NCI-H1092 (cell line): ENCODE measurements around the gene BORCS5.
"Not testable (repeated sequence)": the region's sequence is repeated elsewhere in the genome, so short reads cannot be mapped to it uniquely, and the experiment has no call there.

Experiments
- DNase-seq: peaks from one replicate; lab custom pipeline; 2025; lab: John Stamatoyannopoulos, UW

The BORCS5 gene

GRCh38 chr12:12396694-12397093, 39.8 kb downstream of the BORCS5 start:
- no peak for DNase-seq

GRCh38 chr12:12397184-12397583, 40.3 kb downstream of the BORCS5 start:
- DNase-seq, result no peak

- no peak for DNase-seq
Observed at GRCh38 chr12:12398026-12398859, 41.4 kb downstream of the BORCS5 start.

- DNase-seq, result no peak
Observed at GRCh38 chr12:12399161-12399560, 42.3 kb downstream of the BORCS5 start.

- DNase-seq, result no peak
Observed at GRCh38 chr12:12399776-12400305, 43.0 kb downstream of the BORCS5 start.

- no peak for DNase-seq
Observed at GRCh38 chr12:12400793-12401192, 43.9 kb downstream of the BORCS5 start.

GRCh38 chr12:12403264-12404248, 46.7 kb downstream of the BORCS5 start:
- no peak for DNase-seq

- no peak for DNase-seq
Observed at GRCh38 chr12:12404297-12404696, 47.4 kb downstream of the BORCS5 start.

- peak; percentile 21 for DNase-seq
Observed at GRCh38 chr12:12405882-12406281, 49.0 kb downstream of the BORCS5 start.

- no peak for DNase-seq
Observed at GRCh38 chr12:12406762-12407161, 49.9 kb downstream of the BORCS5 start.

GRCh38 chr12:12408265-12408690, 51.4 kb downstream of the BORCS5 start:
- no peak for DNase-seq

- not testable (repeated sequence) for DNase-seq
Observed at GRCh38 chr12:12409337-12409736, 52.5 kb downstream of the BORCS5 start.

GRCh38 chr12:12415886-12416285, 59.0 kb downstream of the BORCS5 start:
- DNase-seq, result no peak

- not testable (repeated sequence) for DNase-seq
Observed at GRCh38 chr12:12419165-12419564, 62.3 kb downstream of the BORCS5 start.

GRCh38 chr12:12423367-12423766, 66.5 kb downstream of the BORCS5 start:
- no peak for DNase-seq

- no peak for DNase-seq
Observed at GRCh38 chr12:12425001-12425400, 68.1 kb downstream of the BORCS5 start.

GRCh38 chr12:12425616-12426015, 68.7 kb downstream of the BORCS5 start:
- DNase-seq, result no peak

- no peak for DNase-seq
Observed at GRCh38 chr12:12427568-12427967, 70.7 kb downstream of the BORCS5 start.

- DNase-seq, result no peak
Observed at GRCh38 chr12:12428047-12428446, 71.2 kb downstream of the BORCS5 start.

GRCh38 chr12:12428961-12429657, 72.2 kb downstream of the BORCS5 start:
- DNase-seq, result no peak

GRCh38 chr12:12432364-12432763, 75.5 kb downstream of the BORCS5 start:
- DNase-seq, result no peak

GRCh38 chr12:12433203-12433731, 76.4 kb downstream of the BORCS5 start:
- no peak for DNase-seq
